CD4-positive, alpha-beta T cell treated with Interleukin-15 for 4 hours (primary cell): ENCODE results near the gene CREBL2.
"Not testable (repeated sequence)": the region's sequence is repeated elsewhere in the genome, so short reads cannot be mapped to it uniquely, and the experiment has no call there.

Source experiments
- DNase-seq: peaks from one replicate; pipeline ENCODE4 v3.0.0-alpha.2; 2020; ENCODE audit warnings: low spot score

The CREBL2 gene

GRCh38 chr12:12611512-12612306, at the start of gene CREBL2:
Gene CREBL2 (plus strand): TSS chr12:12611876. CDS start chr12:12612173, 297 bp downstream.
- DNase-seq: peak; percentile 87

- peak; percentile 17 for DNase-seq
Observed at GRCh38 chr12:12562016-12562483, 49.6 kb upstream of the CREBL2 start.

- peak; percentile 85 for DNase-seq
Observed at GRCh38 chr12:12562585-12563261, 49.0 kb upstream of the CREBL2 start, which contains the start of gene DUSP16. Gene DUSP16 (minus strand): TSS chr12:12562863. CDS start chr12:12521098, 41,765 bp downstream.

- no peak for DNase-seq
Observed at GRCh38 chr12:12563290-12563928, 48.3 kb upstream of the CREBL2 start.

GRCh38 chr12:12564911-12565310, 46.8 kb upstream of the CREBL2 start:
- DNase-seq: no peak

DNA sequence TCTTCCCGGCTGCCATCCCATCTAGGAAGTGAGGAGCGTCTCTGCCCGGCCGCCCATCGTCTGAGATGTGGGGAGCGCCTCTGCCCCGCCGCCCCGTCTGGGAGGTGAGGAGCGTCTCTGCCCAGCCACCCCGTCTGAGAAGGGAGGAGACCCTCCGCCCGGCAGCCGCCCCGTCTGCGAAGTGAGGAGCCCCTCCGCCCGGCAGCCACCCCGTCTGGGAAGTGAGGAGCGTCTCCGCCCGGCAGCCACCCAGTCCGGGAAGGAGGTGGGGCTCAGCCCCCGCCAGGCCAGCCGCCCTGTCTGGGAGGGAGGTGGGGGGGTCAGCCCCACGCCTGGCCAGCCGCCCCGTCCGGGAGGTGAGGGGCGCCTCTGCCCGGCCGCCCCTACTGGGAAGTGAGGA, 45.7 kb upstream of the CREBL2 start:
- DNase-seq: not testable (repeated sequence)

DNA sequence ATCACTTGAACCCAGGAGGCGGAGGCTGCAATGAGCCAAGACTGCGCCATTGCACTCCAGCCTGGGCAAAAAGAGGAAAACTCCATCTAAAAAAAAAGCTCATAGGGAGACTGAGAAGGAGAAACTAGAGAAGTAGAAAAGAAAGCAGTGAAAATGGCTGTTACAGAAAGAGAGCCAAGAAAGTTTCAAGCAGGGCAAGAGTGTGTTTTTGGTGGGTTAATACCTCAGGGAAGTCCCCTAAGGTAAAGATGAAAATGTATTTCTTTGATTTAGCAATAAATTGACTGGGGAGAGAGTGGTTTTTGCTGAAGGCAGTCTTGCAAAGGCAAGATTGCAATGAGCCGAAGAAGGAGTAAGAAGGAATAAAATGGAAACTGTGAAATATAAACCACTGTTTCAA, 39.0 kb upstream of the CREBL2 start:
- DNase-seq: no peak

DNA sequence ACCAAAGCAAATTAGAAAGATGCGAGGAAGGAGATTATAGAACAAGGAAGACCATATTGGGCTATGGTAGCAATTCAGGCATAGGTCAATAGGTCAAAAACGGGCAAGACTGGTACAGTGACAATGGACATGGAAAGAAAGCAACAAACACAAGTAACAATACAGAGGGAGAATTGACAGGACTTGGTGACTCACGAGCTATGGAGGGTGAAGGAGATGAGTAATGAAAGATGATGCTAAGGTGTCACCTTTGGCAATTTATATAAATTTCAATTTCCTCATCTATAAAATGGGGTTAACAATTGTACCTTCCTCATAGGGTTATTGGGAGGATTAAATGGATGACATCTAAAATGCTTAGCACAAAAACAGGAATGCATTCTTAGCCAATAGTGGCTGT, 33.9 kb upstream of the CREBL2 start:
- DNase-seq: no peak

DNA sequence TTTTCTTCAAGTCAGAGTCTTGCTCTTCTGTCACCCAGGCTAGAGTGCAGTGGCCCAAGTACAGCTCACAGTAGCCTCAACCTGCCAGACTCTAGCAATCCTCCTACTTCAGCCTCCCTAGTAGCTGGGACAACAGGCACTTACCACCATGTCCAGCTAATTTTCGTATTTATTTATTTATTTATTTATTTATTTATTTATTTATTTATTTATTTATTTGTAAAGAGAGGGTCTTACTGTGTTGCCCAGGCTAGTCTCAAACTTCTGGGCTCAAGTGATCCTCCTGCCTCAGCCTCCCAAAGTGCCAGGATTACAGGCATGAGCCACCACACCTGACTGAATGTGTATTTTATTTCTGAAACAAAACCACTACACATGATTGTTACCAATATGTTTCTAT, 31.0 kb upstream of the CREBL2 start:
- not testable (repeated sequence) for DNase-seq

- no peak for DNase-seq
Observed at GRCh38 chr12:12582193-12582881, 29.3 kb upstream of the CREBL2 start.

GRCh38 chr12:12582895-12583303, 28.8 kb upstream of the CREBL2 start:
- no peak for DNase-seq

DNA sequence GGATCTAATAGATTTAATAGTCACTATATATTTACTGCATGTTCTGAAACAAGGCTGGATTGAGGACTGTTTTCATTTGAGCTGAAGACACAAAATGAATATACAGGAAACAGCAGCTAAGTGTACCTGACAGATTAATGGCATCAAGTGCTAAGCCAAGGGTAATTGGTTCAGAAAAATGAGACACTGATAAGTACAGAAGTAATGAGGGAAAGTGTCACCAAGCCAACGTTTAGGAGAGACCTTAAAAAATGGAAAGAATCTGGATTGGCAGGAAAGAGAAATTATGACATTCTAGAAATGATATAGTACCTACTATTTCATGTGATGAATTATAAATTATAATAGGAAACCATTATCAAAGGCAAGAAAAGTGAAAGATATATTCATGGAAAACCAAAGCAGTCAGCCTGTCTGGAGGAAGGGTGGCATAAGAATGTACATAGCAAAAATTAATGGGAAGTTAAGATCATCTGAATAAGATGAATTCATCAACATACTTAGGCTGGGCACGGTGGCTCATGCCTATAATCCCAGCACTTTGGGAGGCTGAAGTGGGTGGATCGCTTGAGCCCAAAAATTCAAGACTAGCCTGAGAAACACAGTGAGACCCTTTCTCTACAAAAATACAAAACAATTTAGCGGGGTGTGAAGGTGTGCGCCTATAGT, 28.0 kb upstream of the CREBL2 start:
- DNase-seq: no peak

- no peak for DNase-seq
Observed at GRCh38 chr12:12585115-12585863, 26.4 kb upstream of the CREBL2 start.

DNA sequence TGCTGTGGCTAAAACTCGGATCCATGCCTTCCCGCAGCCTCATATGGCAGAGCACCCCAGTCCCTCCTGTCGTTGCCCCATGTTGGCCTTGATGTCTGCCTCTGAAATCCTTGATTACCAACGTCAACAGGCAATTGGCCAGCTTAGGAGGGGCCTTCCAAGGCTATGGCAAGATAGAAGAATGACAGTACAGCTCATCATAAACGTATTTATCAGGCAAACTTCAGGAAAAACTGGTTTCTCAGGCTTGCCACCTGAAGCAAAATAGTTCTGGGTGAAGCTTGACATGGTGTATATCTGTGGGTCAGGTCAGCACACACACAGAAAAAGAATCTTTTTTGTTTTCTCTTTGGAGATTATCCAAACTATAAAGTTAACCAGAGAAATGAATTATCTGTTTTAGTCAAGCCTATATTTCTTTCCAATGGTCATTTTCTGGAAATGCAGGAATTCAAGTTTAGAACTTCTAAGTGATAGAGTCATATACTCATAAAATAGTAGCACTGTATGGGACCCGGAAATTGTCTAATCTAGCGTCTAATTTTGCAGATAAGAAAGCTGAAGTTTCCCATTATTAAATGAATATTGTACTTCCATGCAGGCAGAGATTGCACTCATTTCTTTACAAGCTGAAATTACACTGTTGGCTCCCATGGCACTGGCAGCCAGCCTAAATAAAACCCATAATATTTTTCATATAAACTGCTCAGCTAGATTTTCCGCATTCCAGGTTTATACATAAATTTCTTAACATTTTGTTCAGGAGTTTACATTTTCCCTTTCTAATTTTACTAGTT, 24.6 kb upstream of the CREBL2 start:
- DNase-seq: no peak

GRCh38 chr12:12587878-12588277, 23.8 kb upstream of the CREBL2 start:
- DNase-seq: no peak

GRCh38 chr12:12588436-12588835, 23.2 kb upstream of the CREBL2 start:
- DNase-seq: not testable (repeated sequence)

GRCh38 chr12:12590961-12591360, 20.7 kb upstream of the CREBL2 start:
- DNase-seq: no peak

- DNase-seq: no peak
Observed at GRCh38 chr12:12592930-12593329, 18.7 kb upstream of the CREBL2 start.

DNA sequence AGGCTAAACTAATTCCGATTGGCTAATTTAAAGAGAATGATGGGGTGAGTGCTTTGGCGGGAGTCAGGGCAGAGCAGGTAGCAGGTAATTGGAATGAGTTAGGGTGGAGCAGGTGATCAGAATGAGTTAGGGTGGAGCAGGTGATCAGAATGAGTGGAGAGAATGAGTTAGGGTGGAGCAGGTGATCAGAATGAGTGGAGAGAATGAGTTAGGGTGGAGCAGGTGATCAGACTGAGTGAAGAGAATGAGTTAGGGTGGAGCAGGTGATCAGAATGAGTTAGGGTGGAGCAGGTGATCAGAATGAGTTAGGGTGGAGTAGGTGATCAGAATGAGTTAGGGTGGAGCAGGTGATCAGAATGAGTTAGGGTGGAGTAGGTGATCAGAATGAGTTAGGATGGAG, 15.7 kb upstream of the CREBL2 start:
- not testable (repeated sequence) for DNase-seq

GRCh38 chr12:12596598-12596997, 15.1 kb upstream of the CREBL2 start:
- not testable (repeated sequence) for DNase-seq
